ENCODE data around the gene TSPAN32.

The TSPAN32 gene

GRCh38 chr11:2305140-2305778 lies 3.4 kb downstream of the TSPAN32 start:
- DNase-seq = no peak

GRCh38 chr11:2305788-2306451 lies 4.1 kb downstream of the TSPAN32 start:
- DNase-seq = no peak

- no peak for DNase-seq
Measured at GRCh38 chr11:2306452-2306823, 4.6 kb downstream of the TSPAN32 start.

- no peak for DNase-seq
Measured at GRCh38 chr11:2306877-2307500, 5.2 kb downstream of the TSPAN32 start.

GRCh38 chr11:2307501-2308331 lies 5.9 kb downstream of the TSPAN32 start:
- DNase-seq = no peak

GRCh38 chr11:2308713-2309112 lies 6.9 kb downstream of the TSPAN32 start:
- no peak for DNase-seq

GRCh38 chr11:2309251-2310072 lies 7.6 kb downstream of the TSPAN32 start:
- DNase-seq = no peak

GRCh38 chr11:2310073-2310785 lies 8.4 kb downstream of the TSPAN32 start:
- DNase-seq = no peak

GRCh38 chr11:2310786-2311352 lies 9.1 kb downstream of the TSPAN32 start:
- DNase-seq = no peak

GRCh38 chr11:2311353-2312133 lies 9.7 kb downstream of the TSPAN32 start:
- no peak for DNase-seq

- DNase-seq = no peak
Measured at GRCh38 chr11:2312232-2313042, 10.6 kb downstream of the TSPAN32 start.

GRCh38 chr11:2313051-2313951 lies 11.5 kb downstream of the TSPAN32 start:
- no peak for DNase-seq

- no peak for DNase-seq
Measured at GRCh38 chr11:2314136-2314524, 12.3 kb downstream of the TSPAN32 start.

- no peak for DNase-seq
Measured at GRCh38 chr11:2314525-2315394, 12.9 kb downstream of the TSPAN32 start.

GRCh38 chr11:2315395-2316168 lies 13.8 kb downstream of the TSPAN32 start:
- DNase-seq = no peak

GRCh38 chr11:2316169-2316962 lies 14.6 kb downstream of the TSPAN32 start:
- DNase-seq = no peak
